ENCODE data around the gene CBX4.

Gene CBX4

DNA sequence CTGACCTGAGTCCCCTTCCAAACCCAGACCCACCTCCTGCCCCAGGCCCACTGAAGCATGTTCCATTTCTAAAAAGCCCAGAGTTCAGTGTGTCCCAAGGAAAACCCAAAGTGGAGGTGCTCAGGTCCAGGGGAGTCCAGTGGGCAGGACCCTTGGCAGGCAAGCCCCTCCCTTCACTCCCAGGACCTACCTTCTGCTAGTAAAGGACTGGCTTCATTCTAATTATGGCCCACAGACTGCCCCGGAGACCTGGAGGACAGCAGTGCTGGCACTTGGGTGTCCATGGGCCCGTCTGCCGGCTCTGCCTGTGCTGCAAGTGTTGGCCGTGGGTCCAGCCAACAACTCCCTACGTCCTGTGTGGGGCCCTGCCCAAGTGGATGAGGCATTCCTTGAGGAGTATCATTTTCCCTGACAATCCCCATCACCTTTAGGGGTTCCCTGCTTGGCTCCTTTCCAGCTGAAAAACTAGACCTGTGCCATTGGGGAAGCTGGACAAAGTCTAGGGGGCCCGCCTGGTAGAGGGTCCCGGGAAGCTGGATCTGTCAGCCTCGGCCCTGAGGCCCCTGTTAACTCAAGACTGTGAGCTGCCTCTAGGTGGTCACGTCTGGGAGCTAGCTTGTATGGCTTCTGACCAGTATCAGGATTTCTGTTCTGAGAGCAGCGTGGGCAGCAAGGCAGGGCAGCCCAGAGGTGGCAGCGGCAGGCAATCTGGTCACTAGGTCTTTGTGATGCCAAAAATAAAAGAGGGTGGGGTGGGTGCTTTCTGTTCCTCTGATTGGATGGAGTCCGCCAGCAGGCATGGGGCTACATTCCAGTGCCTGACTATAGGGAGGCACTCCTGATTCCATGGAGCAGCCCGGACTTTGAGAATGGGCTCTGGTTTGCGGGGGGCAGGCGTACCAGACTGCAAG lies 53.1 kb downstream of the CBX4 start:
- DNase-seq (ENCODE audit: low read depth): no peak

DNA sequence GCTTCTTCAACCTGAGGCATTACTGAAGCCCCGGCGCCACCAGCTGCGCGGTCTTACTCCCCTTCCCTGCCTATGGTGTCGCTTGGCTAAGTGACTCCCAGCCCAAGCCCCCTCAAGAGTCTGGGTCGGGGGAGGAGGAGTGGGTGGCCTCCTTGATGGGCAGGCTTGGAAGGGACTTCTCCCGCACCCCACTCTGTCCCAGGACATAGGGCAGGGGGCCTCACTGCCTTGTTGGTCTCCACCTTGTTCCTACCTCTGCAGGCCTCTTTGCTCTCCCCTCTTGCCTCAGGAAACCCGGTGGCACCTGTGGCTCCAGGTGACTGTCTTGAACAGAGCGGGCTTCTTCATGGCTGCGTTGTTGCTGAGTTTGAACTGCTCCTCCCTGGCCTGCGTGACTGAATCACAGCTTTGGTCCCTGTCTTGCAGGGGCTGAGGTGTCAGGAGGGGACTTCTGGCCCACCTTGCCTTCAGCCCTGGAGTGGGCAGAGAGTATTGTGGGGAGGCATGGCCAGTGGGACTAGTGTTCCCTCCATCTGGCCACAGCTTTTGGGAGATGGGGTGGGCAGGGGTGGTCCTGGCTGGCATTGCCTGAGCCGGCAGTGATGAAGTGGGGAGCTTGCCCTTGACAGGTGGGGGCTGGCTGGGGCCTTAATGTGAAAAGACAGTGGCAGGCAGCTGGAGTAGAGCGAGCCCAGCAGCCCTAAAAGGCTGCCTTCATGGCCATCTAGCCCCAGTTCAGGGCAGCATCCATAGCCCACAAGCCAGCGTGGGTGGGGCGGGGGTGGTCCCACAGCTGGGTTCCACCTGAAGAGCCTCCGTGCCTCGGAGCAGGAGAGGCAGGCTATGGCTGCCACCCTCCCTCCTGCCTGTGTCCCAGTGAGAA lies 54.0 kb downstream of the CBX4 start:
- DNase-seq (ENCODE audit: low read depth): no peak

- no peak for DNase-seq (ENCODE audit: low read depth)
Measured at GRCh38 chr17:79784353-79785016, 54.8 kb downstream of the CBX4 start.

DNA sequence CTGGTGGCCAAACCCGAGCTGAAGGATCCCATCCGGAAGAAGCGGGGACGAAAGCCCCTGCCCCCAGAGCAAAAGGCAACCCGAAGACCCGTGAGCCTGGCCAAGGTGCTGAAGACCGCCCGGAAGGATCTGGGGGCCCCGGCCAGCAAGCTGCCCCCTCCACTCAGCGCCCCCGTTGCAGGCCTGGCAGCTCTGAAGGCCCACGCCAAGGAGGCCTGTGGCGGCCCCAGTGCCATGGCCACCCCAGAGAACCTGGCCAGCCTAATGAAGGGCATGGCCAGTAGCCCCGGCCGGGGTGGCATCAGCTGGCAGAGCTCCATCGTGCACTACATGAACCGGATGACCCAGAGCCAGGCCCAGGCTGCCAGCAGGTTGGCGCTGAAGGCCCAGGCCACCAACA lies 55.3 kb downstream of the CBX4 start:
- DNase-seq (ENCODE audit: low read depth): no peak

Measured in iris pigment epithelial cell (primary cell).